AG04450 (cell line): ENCODE measurements around the gene SCMH1. TPM values are rescaled to one million over a fixed set of nuclear protein-coding genes. Genes with fewer than 3 reads are reported as not detected.
A peak's percentile ranks its signal among the peaks of the same experiment; 100 is the strongest.

ENCODE experiments used
- CTCF ChIA-PET: fragments of 300-600, 350-600 bp; formaldehyde crosslinking; extraction: SDS; loops from one replicate; lab custom pipeline; 2022; ENCODE audit warnings: antibody characterized with exemption, inconsistent platforms; lab: Charles Lee
- POLR2A ChIA-PET: fragments of 350-600 bp; formaldehyde crosslinking; extraction: SDS; loops from one replicate; lab custom pipeline; 2021; ENCODE audit warnings: antibody characterized with exemption, inconsistent platforms; lab: Yijun Ruan, JAX
- DNase-seq: peaks from one replicate; pipeline ENCODE4 v3.0.0-alpha.2; 2011; ENCODE audit warnings: low read depth, low spot score
- H3K27ac ChIP-seq: one replicate; pipeline ENCODE4 v1.5.1; 2012; ENCODE audit warnings: low read depth, low read length, control low read depth
- H3K27me3 ChIP-seq: one replicate; pipeline ENCODE4 v1.6.0; 2012; ENCODE audit warnings: low read length; ENCODE audit not compliant: control insufficient read depth, insufficient read depth
- H3K4me3 ChIP-seq: 2 replicates; pipeline ENCODE4 v1.5.1; 2011; ENCODE audit warnings: mild to moderate bottlenecking, low read depth, low read length, control low read depth
- H3K9me3 ChIP-seq: 2 replicates; pipeline ENCODE4 v1.5.1; 2012; ENCODE audit warnings: low read length; ENCODE audit not compliant: control insufficient read depth, insufficient read depth
- CTCF ChIP-seq: IDR thresholded peaks from 2 replicates; pipeline ENCODE4 v1.5.1; 2011; ENCODE audit warnings: low read depth, low read length, control low read depth, inconsistent platforms
- polyA plus RNA-seq: library from polyadenylated mRNA; depleted of rRNA; stranded (reverse); fragments of >200 nt; gene quantifications from 2 replicates; pipeline ENCODE4 v1.2.3, GENCODE V29; 2011

SCMH1 gene
- polyA plus RNA-seq, 1 experiment, result 32.1 TPM

DNA sequence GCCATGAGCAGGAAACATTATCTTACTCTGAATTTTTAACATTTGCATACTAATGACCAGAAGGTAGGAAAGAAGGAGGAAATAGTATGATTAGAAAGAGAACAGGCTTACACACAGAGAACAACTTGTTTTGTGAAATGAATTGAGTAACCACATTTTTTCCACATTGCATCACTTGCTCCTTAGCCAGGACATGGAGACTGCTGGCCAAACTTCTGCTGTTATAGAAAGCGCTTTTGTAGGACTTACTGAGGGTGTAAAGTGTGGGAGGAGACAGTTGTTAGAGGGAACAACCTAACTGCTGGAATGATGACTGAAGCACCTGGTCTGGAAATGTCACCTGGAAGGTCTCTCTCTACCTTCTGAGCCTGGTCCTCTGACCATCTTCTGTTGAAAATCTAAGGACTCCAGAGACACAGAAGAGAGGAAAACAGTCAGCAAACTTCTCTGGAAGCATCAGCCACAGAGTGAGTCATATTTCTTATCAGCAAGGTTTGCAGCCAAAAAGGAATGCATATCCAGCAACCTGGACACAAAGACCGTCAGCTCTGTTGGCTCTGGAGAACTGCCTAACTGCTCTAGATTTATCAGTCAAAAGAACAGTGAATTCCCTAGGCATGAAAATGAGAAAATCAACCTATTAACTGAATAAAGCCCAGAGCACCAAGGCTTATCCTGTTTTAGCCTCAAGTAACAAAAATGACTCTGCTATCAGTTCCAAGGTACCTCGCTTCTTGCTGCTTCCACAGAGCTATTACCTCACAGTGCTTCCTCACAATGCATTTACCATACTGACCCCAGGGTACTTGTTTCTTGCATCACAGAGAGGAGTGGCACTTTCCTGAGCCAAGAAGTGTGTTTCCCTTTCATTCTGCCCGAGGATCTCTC, 132.6 kb downstream of the SCMH1 start:
- DNase-seq, result peak; percentile 73
- POLR2A ChIA-PET, result no interaction called here
- TF ChIP-seq CTCF, result no peak
- Histone ChIP-seq H3K27ac (peak overlapping the region; percentile 96), H3K9me3 (no peaks in the 10 kb centered on the region), H3K4me3 (peak overlapping the region; percentile 35), H3K27me3 (no peaks in the 10 kb centered on the region)
- CTCF ChIA-PET, result interaction anchor here (1.1 to 3.0 kb wide), 2 partner anchors 14 to 42 kb away, joined by 3 to 20 read pairs; no protein-coding TSS in a partner anchor

- Histone ChIP-seq H3K4me3 (no peak overlapping the region), H3K9me3 (no peaks in the 10 kb centered on the region), H3K27ac (peak overlapping the region; percentile 85), H3K27me3 (no peaks in the 10 kb centered on the region)
- ChIA-PET POLR2A (no interaction called here), CTCF (interaction anchor here (1.1 to 3.0 kb wide), 2 partner anchors 15 to 41 kb away, joined by 3 to 20 read pairs; no protein-coding TSS in a partner anchor)
- no peak for DNase-seq
- TF ChIP-seq CTCF, result no peak
These were observed 133.3 kb downstream of the SCMH1 start for GRCh38 chr1:41108696-41109275.

DNA sequence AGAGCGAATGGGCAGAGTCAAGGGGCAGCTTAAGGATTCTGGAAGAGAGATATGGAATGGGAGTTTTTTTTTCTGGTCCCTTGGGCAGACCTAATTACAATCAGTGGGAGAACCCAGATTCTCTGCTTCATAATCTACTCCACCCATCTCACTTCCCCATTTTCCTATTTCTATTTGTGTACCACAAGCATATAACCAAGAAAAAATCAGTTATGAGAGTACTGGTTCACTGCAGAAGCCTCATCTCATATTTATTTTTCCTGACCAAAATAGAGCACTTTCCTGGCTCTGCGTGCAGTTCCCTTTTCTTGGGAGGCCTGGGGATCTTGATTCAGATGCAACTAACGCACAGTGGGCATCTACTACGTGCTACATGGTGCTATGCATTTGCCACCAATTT, 138.3 kb downstream of the SCMH1 start:
- no peaks in the 10 kb centered on the region for H3K9me3 ChIP-seq
- DNase-seq, result no peak
- ChIA-PET POLR2A (no interaction called here), CTCF (no interaction called here)
- no peaks in the 10 kb centered on the region for H3K27me3 ChIP-seq
- no peak overlapping the region for H3K27ac ChIP-seq
- no peak overlapping the region for H3K4me3 ChIP-seq
- TF ChIP-seq CTCF, result no peak

- H3K4me3 ChIP-seq, result no peak overlapping the region
- no peaks in the 10 kb centered on the region for H3K9me3 ChIP-seq
- no peak for TF ChIP-seq CTCF
- no peak overlapping the region for H3K27ac ChIP-seq
- no peak for DNase-seq
- CTCF ChIA-PET, result interaction anchor here (0.9 to 1.2 kb wide), 2 partner anchors 33 to 135 kb away, joined by 3 read pairs; no protein-coding TSS in a partner anchor
- POLR2A ChIA-PET, result interaction anchor here (0.5 to 1.2 kb wide), 3 partner anchors 13 to 128 kb away, joined by 4 to 5 read pairs (median 4); no protein-coding TSS in a partner anchor
- no peaks in the 10 kb centered on the region for H3K27me3 ChIP-seq
These were observed 139.5 kb downstream of the SCMH1 start for GRCh38 chr1:41102653-41103052.
